Colon (tissue), 2 donors: ENCODE data around the gene PHF8.

ENCODE experiments used
- FAIRE-seq: peaks from 2 replicates; lab custom pipeline; 2012; peaks lifted over from hg19 to GRCh38; lab: Jason Lieb, UNC
- donor health status: control.
- donor health status: control.

PHF8 gene

GRCh38 chrX:54044126-54044876 is at the start of gene PHF8:
TSS of gene PHF8 (minus strand) at chrX:54044473. CDS start at chrX:54042728, 1,745 bp downstream.
- FAIRE-seq = peak; percentile 57

- FAIRE-seq = no peak
Observed at GRCh38 chrX:54093571-54093970, 49.3 kb upstream of the PHF8 start.

- FAIRE-seq = no peak
Observed at GRCh38 chrX:54093159-54093558, 48.9 kb upstream of the PHF8 start.

GRCh38 chrX:54090880-54091279 is 46.6 kb upstream of the PHF8 start:
- no peak for FAIRE-seq

- no peak for FAIRE-seq
Observed at GRCh38 chrX:54089191-54089590, 44.9 kb upstream of the PHF8 start.

- no peak for FAIRE-seq
Observed at GRCh38 chrX:54087661-54088060, 43.4 kb upstream of the PHF8 start.

- FAIRE-seq = no peak
Observed at GRCh38 chrX:54085666-54086065, 41.4 kb upstream of the PHF8 start.

- no peak for FAIRE-seq
Observed at GRCh38 chrX:54076903-54077302, 32.6 kb upstream of the PHF8 start.

- FAIRE-seq = no peak
Observed at GRCh38 chrX:54074826-54075225, 30.6 kb upstream of the PHF8 start.

GRCh38 chrX:54067766-54068165 is 23.5 kb upstream of the PHF8 start:
- FAIRE-seq = no peak

GRCh38 chrX:54066841-54067240 is 22.6 kb upstream of the PHF8 start:
- FAIRE-seq = no peak

- no peak for FAIRE-seq
Observed at GRCh38 chrX:54064564-54064963, 20.3 kb upstream of the PHF8 start.

- FAIRE-seq = no peak
Observed at GRCh38 chrX:54063361-54063760, 19.1 kb upstream of the PHF8 start.

GRCh38 chrX:54049801-54050200 is 5.5 kb upstream of the PHF8 start:
- FAIRE-seq = no peak

GRCh38 chrX:54048412-54048811 is 4.1 kb upstream of the PHF8 start:
- no peak for FAIRE-seq

- FAIRE-seq = no peak
Observed at GRCh38 chrX:54045563-54046228, 1.4 kb upstream of the PHF8 start.

- no peak for FAIRE-seq
Observed at GRCh38 chrX:54044877-54045338, 635 bp upstream of the PHF8 start.

GRCh38 chrX:54043541-54044125 is 640 bp downstream of the PHF8 start:
- no peak for FAIRE-seq

- no peak for FAIRE-seq
Observed at GRCh38 chrX:54043056-54043455, 1.2 kb downstream of the PHF8 start.

GRCh38 chrX:54042609-54043021 is 1.7 kb downstream of the PHF8 start:
- FAIRE-seq = no peak

GRCh38 chrX:54030329-54030728 is 13.9 kb downstream of the PHF8 start:
- FAIRE-seq = no peak

- FAIRE-seq = no peak
Observed at GRCh38 chrX:54029529-54030143, 14.6 kb downstream of the PHF8 start.

- no peak for FAIRE-seq
Observed at GRCh38 chrX:54024350-54024749, 19.9 kb downstream of the PHF8 start.
